Calu3 (cell line): ENCODE data around the gene MARS2. TPM values are rescaled to one million over a fixed set of nuclear protein-coding genes. Genes with fewer than 3 reads are reported as not detected.

ENCODE experiments used
- BruUV-seq: library from RNA; stranded (reverse); fragments of 400-500 nt; replicated peaks from 2 replicates; lab custom pipeline; 2021; lab: Mats Ljungman, UMichigan
- CTCF ChIA-PET: fragments of 300-600 bp; sonication (Branson Sonifier 250); formaldehyde crosslinking; loops from one replicate; lab custom pipeline; 2022; ENCODE audit warnings: antibody characterized with exemption; lab: Charles Lee
- DNase-seq: peaks from one replicate; pipeline ENCODE4 v3.0.0; 2022
- H3K27ac Mint-ChIP-seq: one replicate; pipeline ENCODE4 v1.8.0; 2022; ENCODE audit warnings: mixed read lengths; ENCODE audit not compliant: unreplicated experiment
- H3K27me3 Mint-ChIP-seq: one replicate; pipeline ENCODE4 v1.8.0; 2022; ENCODE audit warnings: mixed read lengths; ENCODE audit not compliant: unreplicated experiment
- H3K36me3 Mint-ChIP-seq: one replicate; pipeline ENCODE4 v1.8.0; 2022; ENCODE audit warnings: mild to moderate bottlenecking, moderate library complexity, mixed read lengths; ENCODE audit not compliant: insufficient read depth, unreplicated experiment
- H3K4me1 Mint-ChIP-seq: one replicate; pipeline ENCODE4 v1.8.0; 2022; ENCODE audit warnings: mild to moderate bottlenecking, low read depth, mixed read lengths; ENCODE audit not compliant: unreplicated experiment
- H3K4me3 Mint-ChIP-seq: one replicate; pipeline ENCODE4 v1.8.0; 2022; ENCODE audit warnings: mild to moderate bottlenecking, low read depth, moderate library complexity, mixed read lengths; ENCODE audit not compliant: unreplicated experiment
- H3K9me3 Mint-ChIP-seq: one replicate; pipeline ENCODE4 v1.8.0; 2022; ENCODE audit warnings: low read depth, mixed read lengths; ENCODE audit not compliant: unreplicated experiment
- CTCF ChIP-seq: fragments of 200-600 bp; IDR thresholded peaks from one replicate; pipeline ENCODE4 v1.8.0; 2022; ENCODE audit warnings: antibody characterized with exemption; ENCODE audit not compliant: unreplicated experiment
- intact Hi-C: fragments of 100-400 bp; cut with micrococcal nuclease; formaldehyde crosslinking; loops from one replicate; pipeline ENCODE4 v1.10.0; 2022; ENCODE audit not compliant: unreplicated experiment
- total RNA-seq: library from RNA; stranded (reverse); gene quantifications from 2 replicates; pipeline ENCODE4 v1.2.3, GENCODE V29; 2022

The MARS2 gene
- total RNA-seq, 1 experiment from 2014 or later = 16.9 TPM

- Mint-ChIP-seq H3K4me3 (no peak overlapping the region), H3K27ac (no peak overlapping the region), H3K9me3 (no peaks in the 10 kb centered on the region), H3K4me1 (no peaks in the 10 kb centered on the region), H3K27me3 (no peaks in the 10 kb centered on the region), H3K36me3 (no peaks in the 10 kb centered on the region)
- intact Hi-C loops = no loop called here
- DNase-seq = no peak
- no peak for TF ChIP-seq CTCF
- CTCF ChIA-PET = no interaction called here
- no TSS peak for BruUV-seq
Observed at GRCh38 chr2:197740200-197740599, 35.0 kb downstream of the MARS2 start.

Other genes with a start within 250 kb of the MARS2 start
- 700 and 757 TPM in 2 replicates for gene HSPD1, start 205.5 kb upstream of the MARS2 start, total RNA-seq
- 380 and 454 TPM in 2 replicates for gene HSPE1, start 205.0 kb upstream of the MARS2 start, total RNA-seq
- 28.3 TPM in 2 replicates for gene MOB4, start 189.3 kb upstream of the MARS2 start, total RNA-seq
- gene RFTN2, start 29.8 kb upstream of the MARS2 start, total RNA-seq = 0.05 and 0.24 TPM in 2 replicates
- gene BOLL, start 80.0 kb downstream of the MARS2 start, total RNA-seq = not detected in 2 replicates
- gene PLCL1, start 99.2 kb downstream of the MARS2 start, total RNA-seq = 0.07 TPM in 1 of 2 replicates, not detected in the other